ENCODE measurements around the gene RHO.

Gene RHO

DNA sequence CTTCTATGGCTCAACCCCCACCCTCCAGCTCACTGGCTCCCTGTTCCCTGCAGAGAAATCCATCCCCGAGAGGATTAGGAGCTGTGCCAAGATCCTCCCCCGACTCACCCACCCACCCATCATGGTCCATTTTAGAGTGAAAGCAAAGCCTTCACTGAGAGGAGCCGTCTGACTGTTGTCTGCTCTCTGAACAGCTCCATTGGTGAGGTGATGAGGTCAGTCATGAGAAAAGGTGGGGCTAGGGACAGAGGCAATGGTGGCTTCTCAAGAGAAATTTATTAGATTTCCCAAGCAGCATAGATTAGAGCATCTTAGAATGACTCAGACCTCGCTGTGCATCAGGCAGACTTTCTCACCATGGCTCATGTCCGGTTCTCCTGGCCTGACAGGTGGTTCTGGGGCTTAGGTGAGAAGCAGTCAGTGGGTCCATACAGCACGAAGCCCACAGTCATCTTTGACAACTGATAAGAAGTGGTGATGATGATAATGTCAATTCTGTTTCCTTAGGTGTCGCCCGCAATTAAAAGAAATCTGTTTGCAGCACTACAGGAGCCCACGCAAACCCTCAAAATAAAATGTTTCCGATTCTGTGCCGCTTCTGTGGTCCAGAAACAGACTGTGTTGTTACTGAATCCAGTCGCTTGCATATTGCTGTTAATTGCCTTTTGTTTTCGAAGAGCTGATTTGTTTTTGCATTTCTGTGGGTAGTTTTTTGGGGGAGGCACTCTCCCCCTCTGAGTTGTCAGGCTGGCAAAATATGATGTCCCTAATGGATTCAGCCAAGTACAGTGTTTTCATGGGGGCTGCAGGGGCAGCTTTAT, 24.8 kb upstream of the RHO start:
- in situ Hi-C loops (cut with HindIII; ENCODE audit: low sequenced_read_pairs): no loop called here
- TF ChIP-seq, protein P1, sequence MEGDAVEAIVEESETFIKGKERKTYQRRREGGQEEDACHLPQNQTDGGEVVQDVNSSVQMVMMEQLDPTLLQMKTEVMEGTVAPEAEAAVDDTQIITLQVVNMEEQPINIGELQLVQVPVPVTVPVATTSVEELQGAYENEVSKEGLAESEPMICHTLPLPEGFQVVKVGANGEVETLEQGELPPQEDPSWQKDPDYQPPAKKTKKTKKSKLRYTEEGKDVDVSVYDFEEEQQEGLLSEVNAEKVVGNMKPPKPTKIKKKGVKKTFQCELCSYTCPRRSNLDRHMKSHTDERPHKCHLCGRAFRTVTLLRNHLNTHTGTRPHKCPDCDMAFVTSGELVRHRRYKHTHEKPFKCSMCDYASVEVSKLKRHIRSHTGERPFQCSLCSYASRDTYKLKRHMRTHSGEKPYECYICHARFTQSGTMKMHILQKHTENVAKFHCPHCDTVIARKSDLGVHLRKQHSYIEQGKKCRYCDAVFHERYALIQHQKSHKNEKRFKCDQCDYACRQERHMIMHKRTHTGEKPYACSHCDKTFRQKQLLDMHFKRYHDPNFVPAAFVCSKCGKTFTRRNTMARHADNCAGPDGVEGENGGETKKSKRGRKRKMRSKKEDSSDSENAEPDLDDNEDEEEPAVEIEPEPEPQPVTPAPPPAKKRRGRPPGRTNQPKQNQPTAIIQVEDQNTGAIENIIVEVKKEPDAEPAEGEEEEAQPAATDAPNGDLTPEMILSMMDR (IDR thresholded peaks at IDR 0.05; ENCODE audit: low read depth, low read length): no peak
- no peak overlapping the region for H3K4me3 ChIP-seq (ENCODE audit: low read depth, low read length)
- DNase-seq (ENCODE audit: low read depth, low spot score): no peak

DNA sequence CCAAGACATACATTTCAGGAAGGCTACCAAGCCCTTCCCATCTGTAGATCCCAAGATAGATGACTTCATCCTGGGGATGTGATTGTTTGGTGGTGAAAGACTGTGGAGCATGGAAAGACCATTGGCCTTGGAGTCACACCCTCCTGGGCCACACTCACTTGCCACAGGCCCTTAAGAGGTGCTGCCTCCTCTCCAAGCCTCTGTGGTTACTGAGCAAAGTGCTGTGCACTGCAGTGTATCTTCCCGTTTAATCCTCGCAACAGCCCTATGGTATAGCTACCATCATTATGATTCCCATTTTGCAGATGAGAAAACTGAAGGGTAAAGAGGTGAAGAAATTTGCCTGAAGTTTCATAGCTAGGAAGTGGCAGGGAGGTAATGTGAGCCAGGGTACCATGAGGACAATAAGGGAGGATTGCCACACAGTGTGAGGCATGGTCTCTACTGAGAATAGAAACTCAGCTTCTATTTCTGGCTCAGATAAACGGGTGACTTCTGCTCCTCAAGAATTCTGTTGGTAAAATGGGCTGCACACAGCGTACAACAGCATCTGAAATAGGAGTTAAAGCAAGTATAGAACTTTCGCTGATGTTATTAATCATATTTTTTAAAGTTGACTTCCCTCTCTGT, 23.9 kb upstream of the RHO start:
- TF ChIP-seq, protein P1 (IDR thresholded peaks at IDR 0.05; ENCODE audit: low read depth, low read length): no peak
- no peak for DNase-seq (ENCODE audit: low read depth, low spot score)
- H3K4me3 ChIP-seq (ENCODE audit: low read depth, low read length): no peak overlapping the region
- in situ Hi-C loops (cut with HindIII; ENCODE audit: low sequenced_read_pairs): no loop called here

DNA sequence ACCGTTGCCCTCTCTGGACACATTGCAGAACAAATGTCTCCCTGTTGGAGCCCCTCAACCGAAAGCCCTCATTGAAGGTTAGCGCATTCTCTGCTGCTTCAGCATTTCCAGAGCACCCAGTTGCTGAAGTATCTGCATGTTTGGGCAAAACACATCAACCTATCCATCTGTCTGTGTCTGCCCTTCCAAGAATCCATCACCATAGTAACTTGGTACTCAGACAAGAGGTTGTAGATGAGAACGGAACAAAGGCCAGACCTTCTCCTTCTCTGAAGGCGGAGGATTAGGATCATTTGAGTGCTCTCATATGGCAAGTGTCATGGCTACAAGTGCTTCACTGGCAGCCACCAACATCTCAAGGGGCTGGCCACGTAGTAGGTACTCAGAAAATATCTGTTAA, 23.1 kb upstream of the RHO start:
- no peak overlapping the region for H3K4me3 ChIP-seq (ENCODE audit: low read depth, low read length)
- TF ChIP-seq, protein P1 (IDR thresholded peaks at IDR 0.05; ENCODE audit: low read depth, low read length): no peak
- in situ Hi-C loops (cut with HindIII; ENCODE audit: low sequenced_read_pairs): no loop called here
- DNase-seq (ENCODE audit: low read depth, low spot score): no peak

DNA sequence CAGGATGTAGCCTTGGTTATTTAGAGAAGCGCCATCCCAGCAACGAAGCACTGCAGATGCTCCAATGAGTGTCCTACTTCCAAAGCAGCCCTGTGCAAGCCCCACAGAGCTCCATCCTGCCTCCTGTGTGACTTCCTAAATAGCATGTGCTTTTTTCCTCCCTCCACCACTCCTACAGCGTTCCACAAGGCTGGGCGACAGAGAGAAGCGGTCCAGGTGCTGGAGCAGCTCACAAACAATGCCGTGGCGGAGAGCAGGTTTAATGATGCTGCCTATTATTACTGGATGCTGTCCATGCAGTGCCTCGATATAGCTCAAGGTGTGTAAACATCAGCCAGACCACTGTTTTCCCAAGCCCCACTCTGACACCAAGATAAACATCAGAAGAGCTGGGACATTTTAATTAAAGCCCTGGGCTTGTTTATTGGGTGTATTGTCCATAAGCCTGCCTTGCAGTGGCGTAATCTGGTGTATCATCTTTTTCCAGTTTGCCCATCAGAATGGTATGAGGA, 22.2 kb upstream of the RHO start:
- in situ Hi-C loops (cut with HindIII; ENCODE audit: low sequenced_read_pairs): no loop called here
- TF ChIP-seq, protein P1 (IDR thresholded peaks at IDR 0.05; ENCODE audit: low read depth, low read length): no peak
- no peak for DNase-seq (ENCODE audit: low read depth, low spot score)
- no peak overlapping the region for H3K4me3 ChIP-seq (ENCODE audit: low read depth, low read length)

DNA sequence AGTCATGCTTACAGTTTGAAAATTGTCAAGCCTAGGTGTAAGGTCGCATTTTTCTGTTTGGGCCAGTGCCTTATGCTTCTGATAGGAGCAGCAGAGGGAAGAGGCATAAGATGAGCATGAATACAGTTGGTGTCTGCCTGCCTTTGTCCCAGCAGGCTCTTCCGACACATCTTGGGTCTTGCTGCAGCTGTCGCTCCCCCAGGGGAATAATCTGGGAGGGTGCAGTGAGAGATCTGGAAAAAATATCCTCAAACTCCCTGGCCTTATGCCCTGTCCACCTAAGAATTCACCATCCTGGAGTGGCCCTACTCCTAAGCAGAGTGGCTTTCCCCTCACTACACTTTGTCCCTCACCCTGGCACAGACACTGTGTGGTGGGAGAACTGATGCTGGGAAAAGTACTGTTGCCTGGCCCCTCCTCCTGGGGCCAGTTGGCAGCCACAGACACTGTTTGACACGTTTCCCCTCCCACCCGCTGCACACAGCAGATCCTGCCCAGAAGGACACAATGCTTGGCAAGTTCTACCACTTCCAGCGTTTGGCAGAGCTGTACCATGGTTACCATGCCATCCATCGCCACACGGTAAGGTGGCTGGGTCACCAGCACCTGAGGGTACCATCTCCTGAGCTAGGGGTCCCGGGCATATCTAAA, 21.1 kb upstream of the RHO start:
- in situ Hi-C loops (cut with HindIII; ENCODE audit: low sequenced_read_pairs): no loop called here
- H3K4me3 ChIP-seq (ENCODE audit: low read depth, low read length): no peak overlapping the region
- TF ChIP-seq, protein P1 (IDR thresholded peaks at IDR 0.05; ENCODE audit: low read depth, low read length): no peak
- no peak for DNase-seq (ENCODE audit: low read depth, low spot score)

DNA sequence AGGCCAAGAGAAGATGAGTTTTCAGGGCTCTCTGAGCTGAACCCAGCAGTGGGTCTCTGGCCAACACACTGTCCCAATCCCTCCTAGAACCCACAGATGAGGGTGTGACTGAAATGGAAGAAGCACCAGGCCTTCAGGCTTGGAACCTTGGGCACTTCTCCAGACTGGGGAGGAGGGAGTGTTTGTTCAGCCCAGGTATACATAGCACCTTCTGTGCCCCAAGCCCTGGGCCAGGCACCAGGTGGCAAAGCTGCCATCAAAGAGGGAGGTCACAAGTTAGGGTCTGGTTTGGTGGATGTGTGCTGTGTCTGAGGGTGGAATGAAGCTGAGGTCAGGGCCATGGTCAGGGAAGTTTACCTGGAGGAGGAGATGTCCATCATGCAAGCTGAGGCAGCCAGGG, 15.8 kb upstream of the RHO start:
- in situ Hi-C loops (cut with HindIII; ENCODE audit: low sequenced_read_pairs): no loop called here
- no peak for DNase-seq (ENCODE audit: low read depth, low spot score)
- TF ChIP-seq, protein P1 (IDR thresholded peaks at IDR 0.05; ENCODE audit: low read depth, low read length): no peak

More for the DNA sequence above, 15.8 kb upstream of the RHO start:
- no peak overlapping the region for H3K4me3 ChIP-seq (ENCODE audit: low read depth, low read length)
